Calu3 (cell line): ENCODE results near the gene RDH14. TPM values are rescaled to one million over a fixed set of nuclear protein-coding genes. Genes with fewer than 3 reads are reported as not detected.

ENCODE experiments used
- BruUV-seq: library from RNA; stranded (reverse); fragments of 400-500 nt; replicated peaks from 2 replicates; lab custom pipeline; 2021; lab: Mats Ljungman, UMichigan
- CTCF ChIA-PET: fragments of 300-600 bp; sonication (Branson Sonifier 250); formaldehyde crosslinking; loops from one replicate; lab custom pipeline; 2022; ENCODE audit warnings: antibody characterized with exemption; lab: Charles Lee
- DNase-seq: peaks from one replicate; pipeline ENCODE4 v3.0.0; 2022
- H3K27ac Mint-ChIP-seq: one replicate; pipeline ENCODE4 v1.8.0; 2022; ENCODE audit warnings: mixed read lengths; ENCODE audit not compliant: unreplicated experiment
- H3K27me3 Mint-ChIP-seq: one replicate; pipeline ENCODE4 v1.8.0; 2022; ENCODE audit warnings: mixed read lengths; ENCODE audit not compliant: unreplicated experiment
- H3K36me3 Mint-ChIP-seq: one replicate; pipeline ENCODE4 v1.8.0; 2022; ENCODE audit warnings: mild to moderate bottlenecking, moderate library complexity, mixed read lengths; ENCODE audit not compliant: insufficient read depth, unreplicated experiment
- H3K4me1 Mint-ChIP-seq: one replicate; pipeline ENCODE4 v1.8.0; 2022; ENCODE audit warnings: mild to moderate bottlenecking, low read depth, mixed read lengths; ENCODE audit not compliant: unreplicated experiment
- H3K4me3 Mint-ChIP-seq: one replicate; pipeline ENCODE4 v1.8.0; 2022; ENCODE audit warnings: mild to moderate bottlenecking, low read depth, moderate library complexity, mixed read lengths; ENCODE audit not compliant: unreplicated experiment
- H3K9me3 Mint-ChIP-seq: one replicate; pipeline ENCODE4 v1.8.0; 2022; ENCODE audit warnings: low read depth, mixed read lengths; ENCODE audit not compliant: unreplicated experiment
- CTCF ChIP-seq: fragments of 200-600 bp; IDR thresholded peaks from one replicate; pipeline ENCODE4 v1.8.0; 2022; ENCODE audit warnings: antibody characterized with exemption; ENCODE audit not compliant: unreplicated experiment
- intact Hi-C: fragments of 100-400 bp; cut with micrococcal nuclease; formaldehyde crosslinking; loops from one replicate; pipeline ENCODE4 v1.10.0; 2022; ENCODE audit not compliant: unreplicated experiment
- total RNA-seq: library from RNA; stranded (reverse); gene quantifications from 2 replicates; pipeline ENCODE4 v1.2.3, GENCODE V29; 2022

Gene RDH14
- total RNA-seq, 1 experiment from 2014 or later: 17.1 TPM

GRCh38 chr2:18592372-18592771 lies 31.9 kb upstream of the RDH14 start:
- no peak for TF ChIP-seq CTCF
- Mint-ChIP-seq H3K9me3 (peaks cover 2% of the 10 kb centered on the region), H3K27me3 (no peaks in the 10 kb centered on the region), H3K36me3 (no peaks in the 10 kb centered on the region), H3K4me3 (no peak overlapping the region), H3K27ac (no peak overlapping the region), H3K4me1 (no peaks in the 10 kb centered on the region)
- no TSS peak for BruUV-seq
- CTCF ChIA-PET: no interaction called here
- DNase-seq: no peak
- intact Hi-C loops: no loop called here

- no peaks in the 10 kb centered on the region for H3K4me1 Mint-ChIP-seq
- no peaks in the 10 kb centered on the region for H3K27me3 Mint-ChIP-seq
- H3K4me3 Mint-ChIP-seq: no peak within 1 kb of the TSS
- peaks cover 2% of the 10 kb centered on the region for H3K9me3 Mint-ChIP-seq
- H3K27ac Mint-ChIP-seq: no peak within 1 kb of the TSS
- no TSS peak for BruUV-seq
- H3K36me3 Mint-ChIP-seq: no peaks in the 10 kb centered on the region
- TF ChIP-seq CTCF: no peak
- no peak for DNase-seq
- intact Hi-C loops: no loop called here
- CTCF ChIA-PET: no interaction called here
These were observed 28.9 kb upstream of the RDH14 start, which contains the start of gene NT5C1B for GRCh38 chr2:18589354-18589753. NT5C1B (minus strand) TSS chr2:18589569; CDS start chr2:18589468, 101 bp downstream.

- no peak for DNase-seq
- Mint-ChIP-seq H3K27me3 (no peaks in the 10 kb centered on the region), H3K4me1 (no peaks in the 10 kb centered on the region), H3K36me3 (no peaks in the 10 kb centered on the region), H3K9me3 (peaks cover 2% of the 10 kb centered on the region), H3K4me3 (no peak overlapping the region), H3K27ac (no peak overlapping the region)
- CTCF ChIA-PET: no interaction called here
- intact Hi-C loops: no loop called here
- TF ChIP-seq CTCF: no peak
- BruUV-seq: no TSS peak
These were observed 28.3 kb upstream of the RDH14 start for GRCh38 chr2:18588802-18589201.

- no peak for TF ChIP-seq CTCF
- intact Hi-C loops: no loop called here
- DNase-seq: no peak
- Mint-ChIP-seq H3K27me3 (no peaks in the 10 kb centered on the region), H3K4me1 (no peaks in the 10 kb centered on the region), H3K9me3 (peaks cover 2% of the 10 kb centered on the region), H3K4me3 (no peak overlapping the region), H3K27ac (no peak overlapping the region), H3K36me3 (no peaks in the 10 kb centered on the region)
- BruUV-seq: no TSS peak
- CTCF ChIA-PET: no interaction called here
These were observed 27.6 kb upstream of the RDH14 start for GRCh38 chr2:18588049-18588448.
